GM19043 (cell line): ENCODE measurements around the gene COX19.

Experiments
- ATAC-seq: cut with Tn5 transposase; IDR thresholded peaks from one replicate; pipeline ENCODE4 v1.9.1; 2021; ENCODE audit warnings: low read depth; ENCODE audit not compliant: unreplicated experiment

COX19 gene

DNA sequence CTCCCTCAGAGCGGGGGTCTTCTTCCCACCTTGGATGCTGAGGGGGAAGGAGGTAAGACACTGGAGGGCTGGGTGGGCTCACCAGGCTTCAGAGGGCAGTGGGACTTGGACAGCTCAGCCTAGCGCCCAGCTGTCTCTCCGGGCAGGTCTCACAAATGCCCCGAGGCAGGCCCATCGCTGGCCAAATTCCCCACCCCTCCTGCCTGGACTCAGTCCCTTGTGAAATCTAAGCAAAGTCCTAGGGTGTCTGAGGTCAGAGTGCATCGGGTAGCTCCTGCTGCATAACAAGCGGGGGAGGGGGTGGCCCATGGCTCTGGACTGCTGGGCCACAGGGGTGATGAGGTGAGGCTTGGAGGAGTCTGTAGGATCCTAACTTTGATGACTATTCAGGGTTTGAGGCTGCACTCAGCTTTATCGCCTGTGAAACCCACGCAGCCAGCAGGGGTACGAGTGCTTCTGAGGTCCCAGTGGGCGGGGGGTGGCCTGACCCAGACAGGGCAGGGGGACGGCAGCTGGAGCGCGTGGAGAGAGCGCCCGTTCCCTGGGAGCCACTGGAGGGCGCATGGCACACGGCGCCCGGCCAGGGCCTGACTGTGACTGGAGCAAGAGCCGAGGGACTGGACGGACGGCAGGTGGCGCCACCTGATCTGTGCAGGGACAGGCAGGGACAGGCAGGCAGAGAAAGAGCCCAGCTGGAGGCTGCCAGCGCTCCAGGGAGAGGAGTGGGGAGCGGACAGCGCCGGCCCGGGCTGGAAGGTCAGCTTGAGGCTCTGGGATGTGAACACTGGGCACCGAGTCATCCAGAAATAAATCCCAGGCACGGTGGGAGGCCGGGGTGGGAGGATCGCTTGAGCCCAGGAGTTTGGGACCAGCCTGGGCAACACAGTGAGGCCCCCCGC lies 17.6 kb upstream of the COX19 start:
- ATAC-seq: peak; percentile 86

DNA sequence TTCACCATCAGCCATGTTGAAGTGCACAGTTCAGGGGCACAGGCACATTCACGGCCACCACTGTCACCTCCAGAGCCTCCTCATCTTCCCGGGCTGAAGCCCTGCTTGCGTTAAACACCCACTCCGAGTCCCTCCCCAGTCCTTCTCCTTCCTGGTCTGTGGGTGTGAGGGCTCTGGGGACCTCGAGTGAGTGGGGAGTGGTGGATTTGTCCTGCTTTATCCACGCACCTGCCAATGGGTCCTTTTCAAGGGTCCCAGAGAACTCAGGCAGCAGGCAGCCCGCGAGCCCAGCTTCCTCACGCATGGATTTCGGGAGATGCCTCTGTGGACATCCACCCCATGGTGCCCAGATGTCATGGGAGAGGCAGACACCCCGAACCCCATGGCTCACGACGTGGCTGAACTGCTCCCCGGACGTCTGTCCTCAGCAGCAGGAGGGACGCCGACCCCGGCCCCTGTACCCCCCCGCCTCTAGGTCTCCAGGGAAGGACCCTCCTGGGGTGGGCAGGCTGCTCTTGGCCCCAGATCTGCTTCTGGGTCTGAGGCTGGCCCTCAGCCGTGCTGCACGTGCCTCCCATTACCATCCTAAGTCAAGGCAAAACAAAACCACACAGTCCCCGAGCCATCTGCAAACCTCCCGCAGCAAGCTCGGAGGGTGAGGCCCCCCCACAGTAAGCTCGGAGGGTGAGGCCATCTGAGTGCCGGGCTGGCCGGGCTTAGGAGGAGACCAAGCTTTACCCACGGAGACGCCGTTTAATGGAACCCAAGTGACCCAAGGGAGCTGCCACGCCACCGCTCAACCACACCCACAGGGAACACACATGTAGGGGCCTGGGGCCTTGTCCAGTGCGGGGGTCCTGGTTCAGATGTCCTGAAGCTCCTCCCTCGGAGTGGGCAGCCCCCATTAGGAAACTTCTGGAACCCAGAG lies 16.6 kb upstream of the COX19 start:
- no peak for ATAC-seq

DNA sequence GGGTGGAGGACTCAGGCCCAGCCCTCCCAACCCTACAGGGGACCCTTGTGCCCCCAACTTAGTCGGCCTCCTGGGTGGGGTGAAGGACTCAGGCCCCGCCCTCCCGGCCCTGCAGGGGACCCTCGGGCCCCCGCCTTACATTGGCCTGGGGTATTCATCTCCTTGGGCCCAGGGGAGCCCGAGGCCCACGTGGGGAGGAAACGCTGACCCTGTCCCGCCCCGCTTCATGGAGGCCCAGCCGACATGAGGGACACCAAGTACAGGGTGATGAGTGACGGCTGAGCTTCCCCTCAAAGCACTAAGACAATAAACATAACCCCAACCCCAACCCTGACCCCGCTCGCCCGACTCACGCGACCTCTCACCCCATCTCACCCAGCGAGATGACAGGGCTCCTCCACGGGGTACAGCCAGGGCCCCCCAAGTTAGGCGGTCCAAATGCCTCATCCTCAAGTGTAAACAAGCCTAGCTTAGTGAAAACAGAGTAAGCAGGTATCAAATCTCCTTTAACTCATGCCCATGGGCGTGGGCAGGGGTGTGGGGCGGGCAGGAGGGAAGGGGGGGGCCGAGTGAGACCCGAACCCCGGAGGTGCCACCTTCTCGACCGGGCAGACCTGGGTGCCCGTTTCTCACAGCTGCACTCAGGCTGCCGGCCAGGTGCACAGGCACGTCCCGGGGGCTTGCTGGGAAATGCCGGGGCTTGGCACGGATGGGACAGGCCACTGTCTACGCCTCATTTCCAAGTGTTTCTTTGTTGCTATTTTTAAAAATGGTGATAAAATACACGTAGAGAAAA lies 15.8 kb upstream of the COX19 start:
- ATAC-seq: no peak

DNA sequence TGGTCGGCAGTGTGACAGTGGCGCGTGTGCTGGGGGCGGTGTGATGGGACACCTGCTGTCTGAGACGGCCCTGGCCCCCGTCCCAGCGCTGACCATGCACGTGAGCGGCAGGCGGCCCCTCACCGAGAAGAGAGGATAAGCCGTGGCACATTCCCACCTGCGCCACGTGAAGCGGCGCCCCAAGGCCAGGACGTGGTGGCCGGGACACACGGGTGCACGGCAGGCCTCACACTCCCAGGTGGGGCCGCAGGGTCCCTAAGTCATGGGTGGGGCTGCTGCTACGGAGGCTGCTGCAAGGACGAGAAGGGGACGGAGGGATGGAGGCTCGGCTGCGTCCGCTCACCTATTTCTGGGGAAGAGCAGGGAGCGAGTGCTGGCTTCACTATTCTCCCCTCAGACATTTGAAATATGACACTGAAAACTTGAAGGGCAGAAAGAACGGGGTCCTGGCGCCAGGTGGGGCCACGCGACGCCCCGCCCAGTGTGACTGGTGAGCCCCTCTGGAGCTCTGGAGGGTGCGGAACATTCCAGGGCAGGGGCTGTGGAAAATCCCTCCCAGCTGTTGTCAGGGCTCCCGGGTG lies 15.1 kb upstream of the COX19 start:
- ATAC-seq: no peak

DNA sequence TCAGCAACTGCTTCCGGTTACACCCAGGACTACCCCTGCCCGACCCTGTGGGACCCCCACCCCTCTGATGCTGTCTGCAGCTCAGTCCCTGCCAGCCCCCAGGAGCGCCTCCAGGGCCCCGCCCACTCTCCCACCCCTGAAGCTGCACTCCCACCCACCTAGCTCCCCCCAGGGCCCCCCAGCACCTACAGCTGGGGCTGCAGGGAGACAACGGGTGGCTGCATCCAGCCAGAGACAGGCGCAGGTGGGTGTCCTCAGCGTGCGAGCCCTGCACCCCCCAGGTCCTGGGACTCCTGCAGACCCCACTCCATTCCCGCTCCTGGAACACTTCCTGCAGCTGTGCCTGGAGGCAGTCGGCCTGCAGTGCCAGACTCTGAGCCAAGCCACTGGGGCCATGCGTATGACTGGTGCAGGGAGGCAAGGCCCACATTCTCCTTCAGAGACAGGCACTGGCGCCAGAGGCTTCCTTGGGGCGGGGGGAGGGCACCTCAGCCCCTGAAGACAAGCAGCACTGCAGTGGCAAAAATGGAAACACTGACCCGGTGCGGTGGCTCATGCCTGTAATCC lies 13.7 kb upstream of the COX19 start:
- ATAC-seq: no peak

DNA sequence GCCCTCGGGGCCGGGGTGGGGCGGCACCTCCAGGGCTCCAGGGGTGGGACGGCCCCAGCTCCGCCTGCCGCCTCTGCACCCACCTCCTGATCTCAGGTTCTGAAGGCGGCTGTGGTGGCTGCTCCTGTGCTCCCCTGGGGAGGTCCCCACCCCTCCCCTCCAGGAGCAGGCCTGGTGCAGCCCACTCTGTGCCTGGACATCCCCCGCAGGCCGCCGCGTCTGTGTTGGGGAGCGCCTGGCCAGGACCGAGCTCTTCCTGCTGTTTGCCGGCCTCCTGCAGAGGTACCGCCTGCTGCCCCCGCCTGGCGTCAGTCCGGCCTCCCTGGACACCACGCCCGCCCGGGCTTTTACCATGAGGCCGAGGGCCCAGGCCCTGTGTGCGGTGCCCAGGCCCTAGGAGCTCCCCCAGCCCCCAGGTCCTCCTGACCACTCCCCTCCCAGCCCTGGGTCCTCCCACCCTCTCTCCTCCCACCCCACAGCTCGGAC lies 13.1 kb upstream of the COX19 start:
- no peak for ATAC-seq

DNA sequence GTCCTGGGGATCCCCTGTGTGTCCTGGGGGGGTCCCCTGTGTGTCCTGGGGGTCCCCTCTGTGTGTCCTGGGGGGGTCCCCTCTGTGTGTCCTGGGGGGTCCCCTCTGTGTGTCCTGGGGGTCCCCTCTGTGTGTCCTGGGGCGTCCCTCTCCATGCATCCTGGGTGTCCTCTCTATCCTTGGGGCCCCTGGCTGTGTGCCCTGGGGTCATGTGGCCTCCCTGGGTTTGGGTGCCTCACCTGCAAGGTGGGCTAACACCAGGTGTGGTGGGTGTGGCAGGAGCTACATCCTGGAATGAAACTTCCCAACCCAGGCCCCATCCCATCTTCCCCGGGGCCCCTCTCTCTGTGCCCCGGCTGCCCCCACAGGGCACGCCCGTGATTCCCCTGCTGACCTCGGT lies 12.6 kb upstream of the COX19 start:
- no peak for ATAC-seq

DNA sequence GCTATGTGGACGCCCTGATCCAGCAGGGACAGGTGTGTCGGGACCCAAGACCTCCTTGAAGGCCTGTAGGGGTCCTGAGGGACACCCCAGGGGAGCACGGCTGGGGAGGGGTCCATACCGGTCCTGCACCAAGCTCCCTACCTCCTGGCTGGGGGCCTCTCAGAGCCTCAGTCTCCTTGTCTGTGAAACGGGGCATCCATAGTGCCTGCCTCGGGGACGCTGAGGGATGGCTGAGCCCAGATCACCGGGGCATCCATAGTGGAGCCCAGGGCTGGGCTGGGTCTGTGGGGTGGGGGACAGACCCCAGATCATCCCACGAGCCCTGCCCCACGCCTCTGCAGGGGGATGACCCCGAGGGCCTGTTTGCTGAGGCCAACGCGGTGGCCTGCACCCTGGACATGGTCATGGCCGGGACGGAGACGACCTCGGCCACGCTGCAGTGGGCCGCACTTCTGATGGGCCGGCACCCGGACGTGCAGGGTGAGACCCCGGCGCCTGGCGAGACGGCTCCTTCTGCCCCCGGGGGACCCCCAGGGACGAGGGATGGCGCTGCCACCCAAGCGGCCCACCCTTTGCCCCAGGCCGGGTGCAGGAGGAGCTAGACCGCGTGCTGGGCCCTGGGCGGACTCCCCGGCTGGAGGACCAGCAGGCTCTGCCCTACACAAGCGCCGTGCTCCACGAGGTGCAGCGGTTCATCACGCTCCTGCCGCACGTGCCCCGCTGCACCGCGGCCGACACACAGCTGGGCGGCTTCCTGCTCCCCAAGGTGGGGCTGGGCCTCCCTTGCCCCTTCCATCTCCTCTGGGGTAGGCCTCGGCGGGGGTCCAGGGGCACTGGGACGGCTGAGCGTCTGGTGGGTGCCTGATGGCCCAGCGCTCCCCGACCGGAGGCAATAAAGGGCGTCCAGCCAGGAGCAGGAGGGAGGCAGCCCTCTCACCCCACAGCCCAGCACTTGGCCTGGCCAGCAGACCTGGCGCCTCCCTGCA lies 11.7 kb upstream of the COX19 start:
- ATAC-seq: no peak

DNA sequence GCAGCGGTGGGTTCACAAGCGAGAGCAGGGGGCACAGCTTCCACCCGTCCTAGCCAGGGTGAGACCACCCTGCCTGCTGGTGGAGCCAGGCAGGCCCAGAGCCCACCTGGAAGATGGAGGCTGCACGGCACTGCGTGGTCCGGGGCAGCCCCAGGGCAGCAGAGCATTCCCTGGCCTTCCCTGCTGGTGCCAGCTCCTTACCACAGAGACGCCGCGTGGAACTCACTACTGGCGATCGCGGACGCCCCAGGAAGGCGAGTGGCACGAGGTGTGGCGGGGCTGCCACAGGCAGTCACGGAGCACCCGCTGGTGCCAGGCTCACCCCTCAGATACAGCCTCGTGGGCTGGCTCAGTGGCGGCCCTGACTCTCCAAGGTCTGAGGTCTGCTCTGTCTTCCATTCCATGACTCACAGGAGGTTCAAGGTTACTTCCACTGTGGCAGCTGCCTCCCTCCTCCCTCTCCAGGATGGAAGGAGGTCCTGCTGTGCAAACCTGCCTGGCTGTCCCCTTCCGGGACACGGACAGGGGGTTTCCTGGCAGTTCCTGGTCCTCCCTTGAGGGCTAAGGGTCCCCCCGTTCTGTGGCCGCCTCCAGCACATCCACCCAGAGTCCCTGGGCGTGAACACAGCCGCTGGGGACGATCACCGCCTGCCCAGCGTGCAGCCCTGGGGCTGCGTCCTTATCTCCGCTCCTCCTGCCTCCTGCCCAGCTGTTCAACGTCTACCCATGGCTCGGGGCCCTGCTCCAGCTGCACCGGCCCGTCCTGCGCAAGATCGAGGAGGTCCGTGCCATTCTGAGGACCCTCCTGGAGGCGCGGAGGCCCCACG lies 10.8 kb upstream of the COX19 start:
- no peak for ATAC-seq

DNA sequence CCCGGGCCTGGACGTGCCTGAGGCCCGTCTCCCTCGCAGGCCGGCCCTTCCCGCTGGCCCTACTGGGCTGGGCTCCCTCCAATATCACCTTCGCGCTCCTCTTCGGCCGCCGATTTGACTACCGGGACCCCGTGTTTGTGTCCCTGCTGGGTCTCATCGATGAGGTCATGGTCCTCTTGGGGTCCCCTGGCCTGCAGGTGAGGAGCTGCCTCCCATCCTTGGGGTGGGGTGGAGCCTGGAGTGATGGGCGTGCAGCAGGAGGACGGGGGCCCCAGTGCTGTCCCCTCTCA lies 9.7 kb upstream of the COX19 start:
- no peak for ATAC-seq

DNA sequence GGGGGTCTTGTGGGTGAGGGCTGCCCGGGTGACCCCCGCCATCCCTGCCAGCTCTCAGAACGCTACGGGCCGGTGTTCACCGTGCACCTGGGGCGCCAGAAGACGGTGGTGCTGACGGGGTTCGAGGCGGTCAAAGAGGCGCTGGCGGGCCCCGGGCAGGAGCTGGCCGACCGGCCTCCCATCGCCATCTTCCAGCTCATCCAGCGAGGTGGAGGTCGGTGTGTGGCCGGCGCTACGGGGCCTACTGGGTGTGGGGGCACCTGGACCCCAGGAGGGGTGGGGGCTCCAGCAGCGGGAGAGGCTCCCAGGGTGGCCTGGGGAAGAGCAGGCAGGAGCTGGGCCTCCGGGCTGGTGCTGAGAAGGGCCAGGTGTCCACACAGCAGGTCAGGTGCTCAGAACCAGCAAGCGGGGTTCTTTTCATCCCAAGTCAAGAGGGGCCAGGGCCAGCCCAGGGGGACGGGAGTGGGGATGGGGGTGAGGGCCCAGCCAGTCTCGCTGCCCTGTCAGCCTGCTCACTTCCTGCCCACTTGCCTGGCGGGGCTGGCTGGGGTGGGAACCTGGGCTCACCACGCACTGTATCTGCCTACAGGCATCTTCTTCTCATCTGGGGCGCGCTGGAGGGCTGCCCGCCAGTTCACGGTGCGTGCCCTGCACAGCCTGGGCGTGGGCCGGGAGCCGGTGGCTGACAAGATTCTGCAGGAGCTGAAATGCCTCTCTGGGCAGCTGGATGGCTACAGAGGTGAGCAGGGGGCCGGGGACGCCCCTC lies 9.2 kb upstream of the COX19 start:
- no peak for ATAC-seq

DNA sequence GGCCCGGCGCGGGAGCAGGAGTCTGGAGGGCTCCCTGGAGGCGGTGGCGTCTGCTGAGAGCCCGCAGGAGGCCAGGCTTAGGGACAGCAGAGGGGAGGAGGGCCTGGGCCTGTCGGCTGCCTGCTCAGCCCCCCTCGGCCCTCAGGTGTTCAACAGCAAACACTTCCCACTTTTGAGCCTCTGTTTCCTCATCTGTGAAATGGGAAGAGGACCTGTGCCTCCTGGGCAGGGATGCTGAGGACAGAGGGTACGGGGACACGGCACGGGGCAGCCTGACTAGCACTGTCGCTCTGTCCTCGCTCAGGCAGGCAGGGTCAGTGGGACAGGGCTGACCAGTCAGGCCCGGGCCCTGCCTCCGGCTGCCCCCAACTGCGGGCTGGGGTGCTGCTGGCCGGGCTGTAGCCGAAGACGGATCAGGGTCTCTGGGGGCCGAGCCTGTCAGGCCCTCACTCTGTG lies 8.3 kb upstream of the COX19 start:
- ATAC-seq: no peak

DNA sequence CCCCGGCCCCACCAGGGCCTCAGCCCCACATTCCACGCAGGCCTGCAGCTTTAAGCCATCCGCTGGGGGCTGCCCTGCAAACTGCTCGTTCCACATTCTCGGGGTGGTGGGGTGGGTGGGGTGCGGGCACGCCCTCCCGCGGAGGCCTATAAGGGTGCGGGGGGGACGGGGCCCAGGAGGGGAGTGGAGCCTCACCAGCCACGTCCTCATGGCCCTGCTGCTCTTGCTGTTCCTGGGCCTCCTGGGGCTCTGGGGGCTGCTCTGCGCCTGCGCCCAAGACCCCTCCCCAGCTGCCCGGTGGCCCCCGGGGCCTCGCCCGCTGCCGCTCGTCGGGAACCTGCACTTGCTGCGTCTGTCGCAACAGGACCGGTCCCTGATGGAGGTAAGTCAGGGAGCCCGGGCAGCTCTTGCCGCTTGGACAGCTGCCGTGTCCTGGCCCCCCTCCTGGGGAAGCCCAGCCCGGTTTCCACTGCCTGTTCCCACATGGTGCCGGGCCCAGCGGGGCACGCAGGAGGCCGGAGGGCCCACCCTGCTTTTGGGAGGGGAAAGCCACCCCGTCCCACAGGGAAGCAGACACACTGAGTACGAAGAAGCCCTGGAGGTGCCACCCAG lies 7.8 kb upstream of the COX19 start, which contains the start of gene CYP2W1:
Gene CYP2W1, plus strand, starts transcription at position 178 of the 612 bp plus-strand sequence. Its CDS starts 31 bp downstream, at position 209.
- no peak for ATAC-seq

DNA sequence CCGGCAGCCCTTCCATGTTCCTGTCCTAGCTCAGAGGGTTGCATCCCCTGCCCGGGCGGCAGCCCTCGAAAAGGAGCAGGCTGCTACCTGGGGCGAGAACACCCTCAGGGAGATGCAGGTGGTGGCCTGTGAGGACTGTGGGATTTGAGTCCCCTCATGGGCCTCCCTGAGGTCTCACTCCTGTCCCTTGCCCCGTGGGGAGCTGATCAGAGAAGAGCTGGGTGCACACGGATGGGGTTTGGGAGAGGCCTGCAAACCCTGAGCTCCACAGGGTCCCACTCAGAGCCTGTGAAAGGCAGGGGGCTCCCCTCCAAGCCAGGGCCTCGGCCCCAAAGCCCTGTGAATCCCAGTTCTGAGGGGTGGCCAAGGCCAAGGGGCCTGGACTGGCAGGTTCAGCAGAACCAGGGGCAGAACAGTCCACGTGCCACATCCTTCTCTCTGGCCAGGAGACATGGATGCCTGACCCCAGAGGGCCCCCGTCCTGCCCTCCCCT lies 7.2 kb upstream of the COX19 start:
- no peak for ATAC-seq

DNA sequence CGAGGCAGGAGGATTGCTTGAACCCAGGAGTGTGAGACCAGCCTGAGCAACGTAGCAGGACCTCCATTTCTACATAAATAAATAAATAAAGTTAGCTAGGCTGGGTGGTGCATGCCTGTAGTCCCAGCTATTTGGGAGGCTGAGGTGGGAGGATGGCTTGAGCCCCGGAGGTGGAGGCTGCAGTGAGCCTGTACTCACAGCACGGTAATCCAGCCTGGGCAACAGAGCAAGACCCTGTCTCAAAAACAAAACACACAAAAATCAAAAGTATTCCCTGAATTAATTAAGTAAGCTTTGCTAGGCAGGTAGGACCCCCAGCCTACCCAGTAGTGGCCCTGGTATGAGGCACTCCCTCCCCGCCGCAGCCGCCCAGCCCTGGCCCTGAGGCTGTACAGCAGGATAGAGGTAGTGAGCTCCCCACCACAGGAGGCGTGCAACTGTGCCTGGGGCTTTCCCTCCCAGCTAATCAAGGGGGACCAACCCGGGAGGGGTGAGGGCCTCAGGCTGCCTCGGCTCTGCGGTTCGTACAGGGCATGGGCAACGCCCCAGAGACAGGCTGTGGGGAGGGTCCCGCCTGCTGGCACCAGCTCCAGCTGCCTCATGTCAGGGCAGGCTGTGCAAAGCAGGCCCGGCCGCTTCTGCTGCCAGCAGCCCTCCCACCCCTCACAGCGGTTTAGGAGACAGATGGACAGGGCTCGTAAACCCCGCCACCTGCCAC lies 6.6 kb upstream of the COX19 start:
- ATAC-seq: no peak
